Caco-2 (cell line): ENCODE data around the gene TTC4. TPM values are rescaled to one million over a fixed set of nuclear protein-coding genes. Genes with fewer than 3 reads are reported as not detected.

Source experiments
- Bru-seq: library from RNA; stranded (reverse); fragments of 400-500 nt; gene quantifications from one replicate; lab custom pipeline; 2021; lab: Mats Ljungman, UMichigan
- BruChase-seq, 2 experiments: library from RNA; stranded (reverse); fragments of 400-500 nt; gene quantifications; one replicate each; lab custom pipeline; 2021; lab: Mats Ljungman, UMichigan
- BruUV-seq: library from RNA; stranded (reverse); fragments of 400-500 nt; replicated peaks from 2 replicates; lab custom pipeline; 2021; lab: Mats Ljungman, UMichigan
- CTCF ChIA-PET: fragments of 300-600 bp; sonication (Branson Sonifier 250); formaldehyde crosslinking; loops from one replicate; lab custom pipeline; 2022; ENCODE audit warnings: antibody characterized with exemption; lab: Charles Lee
- POLR2A ChIA-PET: fragments of 300-600 bp; sonication (Branson Sonifier 250); formaldehyde crosslinking; loops from one replicate; lab custom pipeline; 2022; ENCODE audit warnings: antibody characterized with exemption; lab: Charles Lee
- DNase-seq, 2 experiments: peaks; one replicate each; pipeline versions ENCODE4 v3.0.0 to v3.0.0-alpha.2; 2020 to 2022
- H3K27me3 ChIP-seq: replicated peaks from 2 replicates; pipeline ENCODE4 v1.6.0; 2011; ENCODE audit warnings: low read length; ENCODE audit not compliant: control insufficient read depth, insufficient read depth
- H3K36me3 ChIP-seq: 2 replicates; pipeline ENCODE4 v1.5.1; 2011; ENCODE audit warnings: low read length; ENCODE audit not compliant: control insufficient read depth, insufficient read depth
- H3K4me1 ChIP-seq: fragments of 250-450 bp; sonication (Bioruptor Pico); 2 replicates; pipeline ENCODE4 v1.5.1; 2020; ENCODE audit warnings: mild to moderate bottlenecking
- H3K4me3 ChIP-seq: 2 replicates; pipeline ENCODE4 v1.5.1; 2011; ENCODE audit warnings: low read depth, mild to moderate bottlenecking, control low read depth, low read length
- H3K9me3 ChIP-seq: fragments of 250-450 bp; sonication (Bioruptor Pico); 2 replicates; pipeline ENCODE4 v1.5.1; 2020; ENCODE audit warnings: mild to moderate bottlenecking, moderate library complexity
- H3K27ac Mint-ChIP-seq: one replicate; pipeline ENCODE4 v1.8.0; 2022; ENCODE audit warnings: mixed read lengths; ENCODE audit not compliant: unreplicated experiment
- H3K27me3 Mint-ChIP-seq: one replicate; pipeline ENCODE4 v1.8.0; 2022; ENCODE audit warnings: mixed read lengths; ENCODE audit not compliant: insufficient read depth, unreplicated experiment
- H3K36me3 Mint-ChIP-seq: one replicate; pipeline ENCODE4 v1.8.0; 2022; ENCODE audit warnings: mild to moderate bottlenecking, mixed read lengths; ENCODE audit not compliant: insufficient read depth, unreplicated experiment
- H3K4me1 Mint-ChIP-seq: one replicate; pipeline ENCODE4 v1.8.0; 2022; ENCODE audit warnings: low read depth, mixed read lengths; ENCODE audit not compliant: unreplicated experiment
- H3K4me3 Mint-ChIP-seq: one replicate; pipeline ENCODE4 v1.8.0; 2022; ENCODE audit warnings: mild to moderate bottlenecking, moderate library complexity, mixed read lengths; ENCODE audit not compliant: unreplicated experiment
- H3K9me3 Mint-ChIP-seq: one replicate; pipeline ENCODE4 v1.8.0; 2022; ENCODE audit warnings: mixed read lengths; ENCODE audit not compliant: unreplicated experiment
- CTCF ChIP-seq, 2 experiments: fragments of 200-600 bp in 1 of 2; IDR thresholded peaks; 1 replicate in 1 of 2; 2 replicates in 1 of 2; pipeline versions ENCODE4 v1.5.1 to v1.8.0; 2011 to 2022; ENCODE audit warnings: antibody characterized with exemption in 1 of 2, control low read depth in 1 of 2, inconsistent platforms in 1 of 2, low read depth in 1 of 2, low read length in 1 of 2, mild to moderate bottlenecking in 1 of 2, moderate library complexity in 1 of 2; ENCODE audit not compliant: insufficient read depth in 1 of 2, severe bottlenecking in 1 of 2, unreplicated experiment in 1 of 2
- intact Hi-C: fragments of 100-400 bp; cut with micrococcal nuclease; formaldehyde crosslinking; loops from one replicate; pipeline ENCODE4 v1.10.0; 2022; ENCODE audit not compliant: unreplicated experiment
- long read RNA-seq: library from polyadenylated mRNA; stranded (forward); transcript quantifications from one replicate; pipeline ENCODE4 v2.0.0, GENCODE V29; 2022
- total RNA-seq: library from RNA; stranded (reverse); gene quantifications from 2 replicates; pipeline ENCODE4 v1.2.3, GENCODE V29; 2022

The TTC4 gene
- total RNA-seq (14.0 and 14.8 TPM in 2 replicates), Bru-seq, nascent RNA (percentile 63 among the genes with signal in this experiment), BruChase-seq, experiment 1, labeled RNA remaining after a 2-hour chase (percentile 86 among the genes with signal in this experiment), BruChase-seq, experiment 2, labeled RNA remaining after a 6-hour chase (percentile 76 among the genes with signal in this experiment)
- long read RNA-seq, transcript TTC4-201 (10 exons, 2,395 nt), result major isoform, 40 of 47 reads
- long read RNA-seq, partial matches to known transcripts, result 0 of 47 reads
- long read RNA-seq, other reads (novel, unspliced or antisense), result 7 of 47 reads

GRCh38 chr1:54715493-54716298, at the start of gene TTC4:
Gene TTC4, plus strand, starts transcription at chr1:54715861. Its CDS starts 48 bp downstream, at chr1:54715909.
- Mint-ChIP-seq H3K36me3 (peaks cover 15% of the 10 kb centered on the region), H3K4me1 (peaks cover 8% of the 10 kb centered on the region), H3K4me3 (peak within 1 kb of the TSS; percentile 74), H3K9me3 (no peaks in the 10 kb centered on the region), H3K27ac (peak within 1 kb of the TSS; percentile 54), H3K27me3 (no peaks in the 10 kb centered on the region)
- TF ChIP-seq CTCF (IDR thresholded peaks at IDR 0.05; ENCODE audit: insufficient read depth in 1 of 2, low read depth in 1 of 2, low read length in 1 of 2, severe bottlenecking in 1 of 2, unreplicated experiment in 1 of 2), result no peak
- no peaks in the 10 kb centered on the region for H3K4me1 ChIP-seq
- BruUV-seq, result TSS peak; percentile 67
- ChIA-PET CTCF (interaction anchor here (0.6 to 0.7 kb wide), 2 partner anchors 85 to 133 kb away, joined by 3 to 4 read pairs; partner anchors contain the start of gene TTC22), POLR2A (interaction anchor here (0.5 kb wide), 1 partner anchor 85 kb away, joined by 3 read pairs; no protein-coding TSS in a partner anchor)
- H3K27me3 ChIP-seq, result no peaks in the 10 kb centered on the region
- H3K4me3 ChIP-seq, result peak within 1 kb of the TSS; percentile 75
- DNase-seq, result peak; percentile 64 to 84
- intact Hi-C loops, result loop anchor here (5.0 kb wide), 1 partner anchor 47 kb away; the partner anchor contains the start of gene PARS2
- no peaks in the 10 kb centered on the region for H3K9me3 ChIP-seq
- no peaks in the 10 kb centered on the region for H3K36me3 ChIP-seq

- Mint-ChIP-seq H3K27ac (no peak overlapping the region), H3K27me3 (no peaks in the 10 kb centered on the region), H3K9me3 (no peaks in the 10 kb centered on the region), H3K4me1 (no peaks in the 10 kb centered on the region), H3K4me3 (no peak overlapping the region), H3K36me3 (no peaks in the 10 kb centered on the region)
- DNase-seq, result no peak
- CTCF ChIA-PET, result no interaction called here
- Histone ChIP-seq H3K4me3 (no peak overlapping the region), H3K9me3 (no peaks in the 10 kb centered on the region), H3K4me1 (no peaks in the 10 kb centered on the region), H3K36me3 (no peaks in the 10 kb centered on the region), H3K27me3 (no peaks in the 10 kb centered on the region)
- TF ChIP-seq CTCF (IDR thresholded peaks at IDR 0.05; ENCODE audit: insufficient read depth in 1 of 2, low read depth in 1 of 2, low read length in 1 of 2, severe bottlenecking in 1 of 2, unreplicated experiment in 1 of 2), result no peak
- intact Hi-C loops, result no loop called here
- BruUV-seq, result no TSS peak
- POLR2A ChIA-PET, result interaction anchor here (0.6 kb wide), 1 partner anchor 177 kb away, joined by 3 read pairs; no protein-coding TSS in a partner anchor
Observed at GRCh38 chr1:54666333-54666732, 49.3 kb upstream of the TTC4 start.

- ChIA-PET CTCF (interaction anchor here (1.0 kb wide), 1 partner anchor 54 kb away, joined by 3 read pairs; no protein-coding TSS in a partner anchor), POLR2A (no interaction called here)
- Histone ChIP-seq H3K4me1 (no peaks in the 10 kb centered on the region), H3K9me3 (no peaks in the 10 kb centered on the region), H3K4me3 (no peak overlapping the region), H3K36me3 (no peaks in the 10 kb centered on the region; the same call in 1 of the 2 replicates), H3K27me3 (no peaks in the 10 kb centered on the region)
- intact Hi-C loops, result no loop called here
- H3K4me1 Mint-ChIP-seq, result no peaks in the 10 kb centered on the region
- H3K9me3 Mint-ChIP-seq, result no peaks in the 10 kb centered on the region
- DNase-seq, result no peak
- BruUV-seq, result no TSS peak
- no peak overlapping the region for H3K27ac Mint-ChIP-seq
- no peaks in the 10 kb centered on the region for H3K36me3 Mint-ChIP-seq
- no peak overlapping the region for H3K4me3 Mint-ChIP-seq
- no peak for TF ChIP-seq CTCF (IDR thresholded peaks at IDR 0.05; ENCODE audit: insufficient read depth in 1 of 2, low read depth in 1 of 2, low read length in 1 of 2, severe bottlenecking in 1 of 2, unreplicated experiment in 1 of 2)
- no peaks in the 10 kb centered on the region for H3K27me3 Mint-ChIP-seq
Observed at GRCh38 chr1:54667797-54668196, 47.9 kb upstream of the TTC4 start.
